ENCODE measurements around the gene RNLS. TPM values are rescaled to one million over a fixed set of nuclear protein-coding genes. Genes with fewer than 3 reads are reported as not detected.

Gene RNLS
- total RNA-seq, 1 experiment from 2014 or later, result 8.7 TPM

- ATAC-seq (no peak), DNase-seq (ENCODE audit: low spot score) (no peak)
- Mint-ChIP-seq H3K4me1 (no peaks in the 10 kb centered on the region), H3K4me3 (no peak overlapping the region), H3K27me3 (ENCODE audit: low read depth) (no peaks in the 10 kb centered on the region), H3K9me3 (0 out of 2 replicates have a peak, but pooled peaks cover 4% of the 10 kb centered on the region), H3K27ac (no peak overlapping the region), H3K36me3 (no peaks in the 10 kb centered on the region)
- ChIA-PET CTCF (interaction anchor here (0.6 kb wide), 1 partner anchor 10 kb away, joined by 4 read pairs; no protein-coding TSS in a partner anchor), POLR2A (no interaction called here)
- TF ChIP-seq CBFB (CRISPR knock-in tag; IDR thresholded peaks at IDR 0.05; ENCODE audit: low read depth) (no peak), IRF2 (CRISPR knock-in tag; IDR thresholded peaks at IDR 0.05; ENCODE audit: borderline replicate concordance, low read depth) (no peak), NR3C1 (CRISPR knock-in tag; conservative IDR thresholded peaks at IDR 0.05; ENCODE audit: low read depth) (no peak), ELF4 (CRISPR knock-in tag; IDR thresholded peaks at IDR 0.05; ENCODE audit: low read depth) (no peak), ZNF232 (CRISPR knock-in tag; IDR thresholded peaks at IDR 0.05) (no peak), GABPB1 (CRISPR knock-in tag; IDR thresholded peaks at IDR 0.05) (no peak), SP1 (CRISPR knock-in tag; conservative IDR thresholded peaks at IDR 0.05) (no peak)
- TF ChIP-seq, protein P1, sequence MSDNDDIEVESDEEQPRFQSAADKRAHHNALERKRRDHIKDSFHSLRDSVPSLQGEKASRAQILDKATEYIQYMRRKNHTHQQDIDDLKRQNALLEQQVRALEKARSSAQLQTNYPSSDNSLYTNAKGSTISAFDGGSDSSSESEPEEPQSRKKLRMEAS (CRISPR knock-in tag; IDR thresholded peaks at IDR 0.05), result no peak
- TF ChIP-seq, protein P2, sequence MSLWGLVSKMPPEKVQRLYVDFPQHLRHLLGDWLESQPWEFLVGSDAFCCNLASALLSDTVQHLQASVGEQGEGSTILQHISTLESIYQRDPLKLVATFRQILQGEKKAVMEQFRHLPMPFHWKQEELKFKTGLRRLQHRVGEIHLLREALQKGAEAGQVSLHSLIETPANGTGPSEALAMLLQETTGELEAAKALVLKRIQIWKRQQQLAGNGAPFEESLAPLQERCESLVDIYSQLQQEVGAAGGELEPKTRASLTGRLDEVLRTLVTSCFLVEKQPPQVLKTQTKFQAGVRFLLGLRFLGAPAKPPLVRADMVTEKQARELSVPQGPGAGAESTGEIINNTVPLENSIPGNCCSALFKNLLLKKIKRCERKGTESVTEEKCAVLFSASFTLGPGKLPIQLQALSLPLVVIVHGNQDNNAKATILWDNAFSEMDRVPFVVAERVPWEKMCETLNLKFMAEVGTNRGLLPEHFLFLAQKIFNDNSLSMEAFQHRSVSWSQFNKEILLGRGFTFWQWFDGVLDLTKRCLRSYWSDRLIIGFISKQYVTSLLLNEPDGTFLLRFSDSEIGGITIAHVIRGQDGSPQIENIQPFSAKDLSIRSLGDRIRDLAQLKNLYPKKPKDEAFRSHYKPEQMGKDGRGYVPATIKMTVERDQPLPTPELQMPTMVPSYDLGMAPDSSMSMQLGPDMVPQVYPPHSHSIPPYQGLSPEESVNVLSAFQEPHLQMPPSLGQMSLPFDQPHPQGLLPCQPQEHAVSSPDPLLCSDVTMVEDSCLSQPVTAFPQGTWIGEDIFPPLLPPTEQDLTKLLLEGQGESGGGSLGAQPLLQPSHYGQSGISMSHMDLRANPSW (CRISPR knock-in tag; conservative IDR thresholded peaks at IDR 0.05; ENCODE audit: low read depth), result no peak
- TF ChIP-seq, protein P3, sequence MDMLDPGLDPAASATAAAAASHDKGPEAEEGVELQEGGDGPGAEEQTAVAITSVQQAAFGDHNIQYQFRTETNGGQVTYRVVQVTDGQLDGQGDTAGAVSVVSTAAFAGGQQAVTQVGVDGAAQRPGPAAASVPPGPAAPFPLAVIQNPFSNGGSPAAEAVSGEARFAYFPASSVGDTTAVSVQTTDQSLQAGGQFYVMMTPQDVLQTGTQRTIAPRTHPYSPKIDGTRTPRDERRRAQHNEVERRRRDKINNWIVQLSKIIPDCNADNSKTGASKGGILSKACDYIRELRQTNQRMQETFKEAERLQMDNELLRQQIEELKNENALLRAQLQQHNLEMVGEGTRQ (CRISPR knock-in tag; IDR thresholded peaks at IDR 0.05), result no peak
- TF ChIP-seq, protein P4, sequence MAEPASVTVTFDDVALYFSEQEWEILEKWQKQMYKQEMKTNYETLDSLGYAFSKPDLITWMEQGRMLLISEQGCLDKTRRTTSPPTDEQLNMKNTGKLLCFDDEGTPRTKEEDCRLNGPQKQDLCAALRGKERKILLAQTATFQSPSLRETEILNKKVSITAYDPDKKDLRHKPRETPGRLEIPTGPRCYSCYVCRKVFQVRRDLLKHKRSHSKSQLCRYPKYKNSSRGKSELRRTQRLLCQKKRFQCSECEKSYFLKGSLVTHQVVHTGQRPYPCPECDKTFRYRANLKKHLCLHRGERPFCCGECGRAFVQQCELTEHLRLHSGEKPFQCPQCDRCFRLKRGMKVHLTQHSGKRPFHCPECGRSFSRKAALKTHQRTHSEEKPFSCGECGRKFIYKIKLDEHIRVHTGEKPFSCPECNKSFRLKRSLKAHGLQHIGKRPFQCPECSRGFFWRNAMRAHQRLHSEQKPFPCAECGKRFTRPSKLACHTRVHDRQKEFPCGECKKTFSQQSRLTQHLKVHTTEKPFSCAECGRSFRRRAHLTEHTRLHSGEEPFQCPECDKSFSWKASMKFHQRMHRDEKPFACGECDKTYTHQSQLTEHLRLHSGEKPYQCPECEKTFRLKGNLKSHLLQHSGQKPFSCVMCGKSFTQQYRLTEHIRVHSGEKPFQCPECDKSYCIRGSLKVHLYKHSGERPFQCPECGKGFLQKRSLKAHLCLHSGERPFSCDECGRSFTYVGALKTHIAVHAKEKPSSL (CRISPR knock-in tag; conservative IDR thresholded peaks at IDR 0.05), result no peak
Observed at GRCh38 chr10:88377510-88377909, 205.6 kb downstream of the RNLS start.

DNA sequence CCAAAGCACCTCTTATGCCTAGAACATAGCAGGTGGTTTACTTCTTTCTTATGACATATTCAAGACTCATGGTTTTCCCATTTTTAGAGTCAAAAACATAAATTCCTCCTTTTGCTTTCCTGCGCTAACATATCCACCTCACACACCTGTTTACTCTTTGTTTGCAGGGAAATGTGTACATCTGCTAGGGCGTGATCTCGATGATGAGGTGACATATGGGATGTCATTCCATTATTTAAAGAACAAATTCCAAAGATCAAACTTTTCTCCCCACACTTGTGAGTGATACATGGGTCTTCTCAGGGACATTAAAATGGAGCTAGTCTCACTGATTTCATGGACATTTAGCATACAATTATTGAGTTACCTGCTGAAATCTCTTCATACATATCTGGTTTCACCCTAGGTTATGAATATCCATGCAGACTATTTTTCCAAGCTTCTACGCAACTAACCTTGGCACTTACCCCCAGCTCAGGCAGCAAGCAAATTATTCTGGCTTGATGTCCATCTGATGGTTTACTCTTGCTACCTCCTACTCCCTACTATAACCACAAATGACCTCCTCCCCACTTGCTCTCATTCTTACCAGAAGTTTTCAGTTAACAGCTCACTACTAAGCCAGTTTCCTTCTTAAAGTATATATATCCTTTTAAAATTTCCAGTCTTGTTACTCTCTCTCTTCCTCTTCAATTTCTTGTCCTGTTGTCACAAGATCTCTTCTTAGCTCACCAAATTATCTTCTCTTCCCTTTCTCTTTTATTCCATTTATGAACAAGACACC lies 208.5 kb downstream of the RNLS start:
- Mint-ChIP-seq H3K27me3 (ENCODE audit: low read depth) (no peaks in the 10 kb centered on the region), H3K4me1 (no peaks in the 10 kb centered on the region), H3K36me3 (no peaks in the 10 kb centered on the region), H3K9me3 (no peaks in the 10 kb centered on the region), H3K27ac (no peak overlapping the region), H3K4me3 (no peak overlapping the region)
- CTCF ChIA-PET, result interaction anchor here (0.7 to 1.3 kb wide), 2 partner anchors 10 to 209 kb away, joined by 3 to 4 read pairs; partner anchors contain the start of gene RNLS
- POLR2A ChIA-PET, result no interaction called here
- ATAC-seq (no peak), DNase-seq (ENCODE audit: low spot score) (no peak)
- TF ChIP-seq ZNF232 (CRISPR knock-in tag; IDR thresholded peaks at IDR 0.05) (no peak), SMAD4 (CRISPR knock-in tag; IDR thresholded peaks at IDR 0.05) (no peak), ERG (CRISPR knock-in tag; IDR thresholded peaks at IDR 0.05) (no peak), ZNF281 (CRISPR knock-in tag; IDR thresholded peaks at IDR 0.05) (no peak), OVOL2 (CRISPR knock-in tag; IDR thresholded peaks at IDR 0.05; ENCODE audit: borderline replicate concordance) (no peak), CBFB (CRISPR knock-in tag; IDR thresholded peaks at IDR 0.05; ENCODE audit: low read depth) (no peak)
- TF ChIP-seq, protein P5, sequence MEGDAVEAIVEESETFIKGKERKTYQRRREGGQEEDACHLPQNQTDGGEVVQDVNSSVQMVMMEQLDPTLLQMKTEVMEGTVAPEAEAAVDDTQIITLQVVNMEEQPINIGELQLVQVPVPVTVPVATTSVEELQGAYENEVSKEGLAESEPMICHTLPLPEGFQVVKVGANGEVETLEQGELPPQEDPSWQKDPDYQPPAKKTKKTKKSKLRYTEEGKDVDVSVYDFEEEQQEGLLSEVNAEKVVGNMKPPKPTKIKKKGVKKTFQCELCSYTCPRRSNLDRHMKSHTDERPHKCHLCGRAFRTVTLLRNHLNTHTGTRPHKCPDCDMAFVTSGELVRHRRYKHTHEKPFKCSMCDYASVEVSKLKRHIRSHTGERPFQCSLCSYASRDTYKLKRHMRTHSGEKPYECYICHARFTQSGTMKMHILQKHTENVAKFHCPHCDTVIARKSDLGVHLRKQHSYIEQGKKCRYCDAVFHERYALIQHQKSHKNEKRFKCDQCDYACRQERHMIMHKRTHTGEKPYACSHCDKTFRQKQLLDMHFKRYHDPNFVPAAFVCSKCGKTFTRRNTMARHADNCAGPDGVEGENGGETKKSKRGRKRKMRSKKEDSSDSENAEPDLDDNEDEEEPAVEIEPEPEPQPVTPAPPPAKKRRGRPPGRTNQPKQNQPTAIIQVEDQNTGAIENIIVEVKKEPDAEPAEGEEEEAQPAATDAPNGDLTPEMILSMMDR (IDR thresholded peaks at IDR 0.05), result no peak
- TF ChIP-seq, protein P6, sequence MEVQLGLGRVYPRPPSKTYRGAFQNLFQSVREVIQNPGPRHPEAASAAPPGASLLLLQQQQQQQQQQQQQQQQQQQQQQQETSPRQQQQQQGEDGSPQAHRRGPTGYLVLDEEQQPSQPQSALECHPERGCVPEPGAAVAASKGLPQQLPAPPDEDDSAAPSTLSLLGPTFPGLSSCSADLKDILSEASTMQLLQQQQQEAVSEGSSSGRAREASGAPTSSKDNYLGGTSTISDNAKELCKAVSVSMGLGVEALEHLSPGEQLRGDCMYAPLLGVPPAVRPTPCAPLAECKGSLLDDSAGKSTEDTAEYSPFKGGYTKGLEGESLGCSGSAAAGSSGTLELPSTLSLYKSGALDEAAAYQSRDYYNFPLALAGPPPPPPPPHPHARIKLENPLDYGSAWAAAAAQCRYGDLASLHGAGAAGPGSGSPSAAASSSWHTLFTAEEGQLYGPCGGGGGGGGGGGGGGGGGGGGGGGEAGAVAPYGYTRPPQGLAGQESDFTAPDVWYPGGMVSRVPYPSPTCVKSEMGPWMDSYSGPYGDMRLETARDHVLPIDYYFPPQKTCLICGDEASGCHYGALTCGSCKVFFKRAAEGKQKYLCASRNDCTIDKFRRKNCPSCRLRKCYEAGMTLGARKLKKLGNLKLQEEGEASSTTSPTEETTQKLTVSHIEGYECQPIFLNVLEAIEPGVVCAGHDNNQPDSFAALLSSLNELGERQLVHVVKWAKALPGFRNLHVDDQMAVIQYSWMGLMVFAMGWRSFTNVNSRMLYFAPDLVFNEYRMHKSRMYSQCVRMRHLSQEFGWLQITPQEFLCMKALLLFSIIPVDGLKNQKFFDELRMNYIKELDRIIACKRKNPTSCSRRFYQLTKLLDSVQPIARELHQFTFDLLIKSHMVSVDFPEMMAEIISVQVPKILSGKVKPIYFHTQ (CRISPR knock-in tag; IDR thresholded peaks at IDR 0.05), result no peak
- TF ChIP-seq, protein P1 (CRISPR knock-in tag; IDR thresholded peaks at IDR 0.05), result no peak

All from WTC11 (cell line).